Sciatic nerve (tissue), 2 donors: Measurements from ENCODE around the gene C2orf69. TPM values are rescaled to one million over a fixed set of nuclear protein-coding genes. Genes with fewer than 3 reads are reported as not detected.
A peak's percentile ranks its signal among the peaks of the same experiment; 100 is the strongest.

ENCODE experiments used
- ATAC-seq: fragments of 200-7000 bp; cut with Tn5 transposase; one replicate; pipeline ENCODE4 v1.9.1; 2020; ENCODE audit warnings: mild to moderate bottlenecking, moderate library complexity
- DNase-seq: peaks from one replicate; pipeline ENCODE4 v3.0.0-alpha.2; 2020; ENCODE audit warnings: low spot score
- intact Hi-C: fragments of 100-400 bp; cut with DNase I; formaldehyde crosslinking; loops from one replicate; pipeline ENCODE4 v1.14.2; 2022
- total RNA-seq: library from RNA; stranded (reverse); fragmentation: NEBNext Ultra II Directional; extraction: Animal tissue kit (Norgen Biotek cat#: 25700); gene quantifications from one replicate; pipeline ENCODE4 v1.2.1, GENCODE V29; 2021
- donor health status: DM: no; HTN: no; CAD: no.
- donor health status: DM: no; HTN: no; CAD: no.

The C2orf69 gene
- total RNA-seq, 1 donor from 2014 or later: 11.0 TPM

GRCh38 chr2:199955339-199956061 is 44.4 kb downstream of the C2orf69 start, which contains the start of the genes MAIP1 and TYW5:
Gene MAIP1 (plus strand): TSS chr2:199955582. CDS start chr2:199955799, 217 bp downstream.
Gene TYW5 (minus strand): TSS chr2:199955491. CDS start chr2:199955470, 21 bp downstream.
- intact Hi-C loops: no loop called here
- ATAC-seq: peak; percentile 96
- DNase-seq: peak; percentile 88

GRCh38 chr2:199956062-199956380 is 44.9 kb downstream of the C2orf69 start:
- intact Hi-C loops: no loop called here
- ATAC-seq: no peak
- no peak for DNase-seq

GRCh38 chr2:199958014-199958413 is 46.9 kb downstream of the C2orf69 start:
- DNase-seq (no peak), ATAC-seq (no peak)
- intact Hi-C loops: no loop called here

- intact Hi-C loops: no loop called here
- DNase-seq: no peak
- no peak for ATAC-seq
Measured at GRCh38 chr2:199962203-199962602, 51.1 kb downstream of the C2orf69 start.

- intact Hi-C loops: no loop called here
- no peak for ATAC-seq
Measured at GRCh38 chr2:199966405-199966804, 55.3 kb downstream of the C2orf69 start.

GRCh38 chr2:199966976-199967375 is 55.9 kb downstream of the C2orf69 start:
- intact Hi-C loops: no loop called here
- ATAC-seq: no peak
- no peak for DNase-seq

More at GRCh38 chr2:199966405-199966804, 55.3 kb downstream of the C2orf69 start:
- DNase-seq: no peak

- intact Hi-C loops: no loop called here
- ATAC-seq (no peak), DNase-seq (no peak)
Measured at GRCh38 chr2:199968126-199968525, 57.0 kb downstream of the C2orf69 start.

GRCh38 chr2:199972088-199972626 is 61.1 kb downstream of the C2orf69 start:
- DNase-seq (no peak), ATAC-seq (no peak)
- intact Hi-C loops: no loop called here

- DNase-seq (no peak), ATAC-seq (peak; percentile 60)
- intact Hi-C loops: no loop called here
Measured at GRCh38 chr2:199973703-199974102, 62.6 kb downstream of the C2orf69 start.

- DNase-seq (no peak), ATAC-seq (no peak)
- intact Hi-C loops: loop anchor here (5.0 kb wide), 1 partner anchor 513 kb away; no protein-coding TSS in a partner anchor
Measured at GRCh38 chr2:199975273-199975895, 64.3 kb downstream of the C2orf69 start.

Other genes starting within 250 kb of the C2orf69 start
- gene FTCDNL1, start 60.1 kb upstream of the C2orf69 start, total RNA-seq: 2.3 TPM
- 6.9 TPM for gene TYW5, start 44.2 kb downstream of the C2orf69 start, total RNA-seq
- 12.6 TPM for gene MAIP1, start 44.3 kb downstream of the C2orf69 start, total RNA-seq